Left colon (tissue), 2 donors: Measurements from ENCODE around the gene JDP2. TPM values are rescaled to one million over a fixed set of nuclear protein-coding genes. Genes with fewer than 3 reads are reported as not detected.

Source experiments
- ATAC-seq: fragments of 200-7000 bp; cut with Tn5 transposase; one replicate; pipeline ENCODE4 v1.9.1; 2020; ENCODE audit warnings: mild to moderate bottlenecking, moderate library complexity
- DNase-seq, 2 donors: peaks; one replicate each; pipeline ENCODE4 v3.0.0-alpha.2; 2020
- intact Hi-C, 2 donors: fragments of 100-400 bp; cut with DNase I in 1 of 2; cut with micrococcal nuclease in 1 of 2; formaldehyde crosslinking; loops; one replicate each; pipeline versions ENCODE4 v1.11.2 to v1.14.0; 2022; cut with DNase I, micrococcal nuclease
- total RNA-seq, 2 donors: library from RNA; stranded (reverse); fragmentation: NEBNext Ultra II Directional; extraction: Animal tissue kit (Norgen Biotek cat#: 25700); gene quantifications; one replicate each; pipeline ENCODE4 v1.2.1, GENCODE V29; 2021
- donor health status: DM: no; HTN: no; CAD: no.
- donor health status: DM: yes; HTN: yes; CAD: no.

JDP2 gene
- total RNA-seq, 2 donors from 2014 or later: 29.5 to 40.1 TPM

DNA sequence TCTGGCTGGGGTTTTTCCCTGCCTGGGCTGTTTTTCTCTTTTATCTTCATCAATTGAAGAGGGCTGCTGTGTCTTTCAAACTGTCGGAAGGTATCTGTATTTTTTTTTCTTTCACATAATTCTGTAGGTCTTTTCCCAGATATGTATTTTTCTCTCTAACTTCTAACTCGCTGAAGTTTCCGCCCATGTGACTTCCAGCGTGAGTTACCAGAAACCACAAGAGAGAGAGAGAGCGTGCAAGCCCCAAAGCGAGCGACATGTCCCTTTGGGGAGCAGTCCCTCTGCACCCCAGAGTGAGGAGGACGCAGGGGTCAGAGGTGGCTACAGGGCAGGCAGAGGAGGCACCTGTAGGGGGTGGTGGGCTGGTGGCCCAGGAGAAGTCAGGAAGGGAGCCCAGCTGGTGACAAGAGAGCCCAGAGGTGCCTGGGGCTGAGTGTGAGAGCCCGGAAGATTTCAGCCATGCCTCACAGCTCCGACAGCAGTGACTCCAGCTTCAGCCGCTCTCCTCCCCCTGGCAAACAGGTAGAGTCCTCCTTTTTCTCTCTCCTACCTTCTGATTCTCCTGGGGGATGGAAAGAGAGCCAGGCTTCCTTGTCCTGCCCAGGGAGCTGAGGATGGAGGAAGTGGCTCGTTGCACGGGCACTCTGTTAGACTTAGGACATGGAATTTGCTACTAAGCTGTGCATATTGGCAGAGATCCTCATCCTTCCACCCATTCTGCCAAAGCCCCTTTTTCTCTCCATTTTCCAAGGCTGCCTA lies 94.6 kb downstream of the JDP2 start, which contains the start of gene BATF:
TSS of gene BATF (plus strand) at position 246 of the 759 bp plus-strand sequence. CDS start at position 460, 214 bp downstream.
- DNase-seq: peak; percentile 42 to 44
- intact Hi-C loops: no loop called here
- ATAC-seq: peak; percentile 20

DNA sequence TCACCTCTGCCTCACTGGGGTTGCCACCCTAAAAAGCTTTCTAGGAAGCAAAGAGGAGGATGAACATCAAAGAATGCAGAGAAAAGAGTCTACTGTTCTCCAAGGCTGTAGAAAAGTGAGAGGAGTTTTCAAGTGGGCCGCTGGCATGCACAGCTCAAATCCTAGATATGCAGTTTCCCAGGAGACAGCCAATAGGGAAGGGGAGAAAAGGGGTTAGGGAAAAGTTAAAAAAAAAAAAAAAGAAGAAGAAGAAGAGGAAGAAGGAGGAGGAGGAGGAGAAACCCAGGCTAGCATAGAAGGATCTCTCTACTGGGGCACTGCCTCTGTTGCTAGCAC lies 95.1 kb downstream of the JDP2 start:
- intact Hi-C loops: no loop called here
- no peak for DNase-seq
- ATAC-seq: no peak

Other genes with a start within 250 kb of the JDP2 start
- 100 to 1,000 TPM; 220 to 877 TPM for gene FOS, start 149.2 kb upstream of the JDP2 start, total RNA-seq
- gene BATF, start 94.4 kb downstream of the JDP2 start, total RNA-seq: 1 to 10 TPM in 1 of 2 donors, under 1 TPM in 1; 0.67 to 1.3 TPM
- 10 to 100 TPM; 19.8 to 42.1 TPM for gene FLVCR2, start 150.6 kb downstream of the JDP2 start, total RNA-seq
- 10 to 100 TPM; 16.2 to 27.7 TPM for gene ERG28, start 232.9 kb downstream of the JDP2 start, total RNA-seq
- 10 to 100 TPM; 25.9 to 34.1 TPM for gene TTLL5, start 233.2 kb downstream of the JDP2 start, total RNA-seq